ENCODE results near the gene NEO1. TPM values are rescaled to one million over a fixed set of nuclear protein-coding genes. Genes with fewer than 3 reads are reported as not detected.

NEO1 gene
- total and polyA plus RNA-seq, 9 of the 15 experiments (the other 6 are each of a cell fraction or from before 2014, with no cell fraction given) = 0.08 to 1.7 (median 0.48) TPM

GRCh38 chr15:73065114-73065513 is 12.9 kb downstream of the NEO1 start:
- DNase-seq (ENCODE audit: extremely low read depth in 1 of 4, low spot score in 3 of 4) (no peak), ATAC-seq (no peak), FAIRE-seq (no peak)
- in situ Hi-C loops (cut with MboI) = no loop called here
- CTCF ChIA-PET (ENCODE audit: low intra/inter-chr PET ratio) = no interaction called here
- H3K79me2 ChIP-seq (ENCODE audit: control insufficient read depth, insufficient read depth, low read length) = no peaks in the 10 kb centered on the region
- POLR2A ChIA-PET = no interaction called here
- intact Hi-C loops (cut with micrococcal nuclease) = no loop called here
- H3K27me3 ChIP-seq (ENCODE audit: control insufficient read depth in 2 of 2, insufficient read depth in 2 of 2, low read length in 2 of 2) = peaks cover 0 to 2% of the 10 kb centered on the region in 2 experiments; a peak in 2 of 5 replicates
- no peak overlapping the region for H3K4me2 ChIP-seq (ENCODE audit: insufficient read depth, low read length)
- no peaks in the 10 kb centered on the region for H4K20me1 ChIP-seq (replicated peaks; ENCODE audit: control insufficient read depth, insufficient read depth, low read length)
- H2AFZ ChIP-seq (ENCODE audit: low read depth, low read length) = no peak overlapping the region
- 0% methylated on average over 2 of the region's 2 CpGs for WGBS (ENCODE audit: insufficient coverage, low coverage, missing lambda C conversion rate)
- BruUV-seq (replicated peaks) = no TSS peak
- H3K9me1 ChIP-seq (ENCODE audit: control insufficient read depth, insufficient read depth, low read length) = no peaks in the 10 kb centered on the region
- no peaks in the 10 kb centered on the region for H3K36me3 ChIP-seq (ENCODE audit: control insufficient read depth, insufficient read depth, low read length)
- no peak overlapping the region for H3K27ac ChIP-seq (ENCODE audit: extremely low read depth, low read depth, low read length)
- no peak overlapping the region for H3K9ac ChIP-seq (ENCODE audit: insufficient read depth in 1 of 2, low read depth in 2 of 2, low read length in 2 of 2)
- no peaks in the 10 kb centered on the region for H3K4me1 ChIP-seq (replicated peaks in 1 of 2; ENCODE audit: control insufficient read depth in 2 of 2, insufficient read depth in 2 of 2, low read length in 2 of 2)
- no peaks in the 10 kb centered on the region for H3K9me3 ChIP-seq (replicated peaks; ENCODE audit: control insufficient read depth, insufficient read depth, low read depth, low read length)
- H3K4me3 ChIP-seq = no peak overlapping the region
- TF ChIP-seq SREBF2 (CRISPR knock-in tag; IDR thresholded peaks at IDR 0.05) (no peak), HCFC1 (IDR thresholded peaks at IDR 0.05; ENCODE audit: low read depth, low read length) (no peak), ETS1 (conservative IDR thresholded peaks at IDR 0.05; ENCODE audit: control insufficient read depth, low read depth, low read length) (no peak), ELF1 (tag; IDR thresholded peaks at IDR 0.05) (no peak), E2F5 (CRISPR knock-in tag; IDR thresholded peaks at IDR 0.05) (no peak), NFIC (IDR thresholded peaks at IDR 0.05) (no peak), ERF (CRISPR knock-in tag; IDR thresholded peaks at IDR 0.05) (no peak), ARID4B (CRISPR knock-in tag; IDR thresholded peaks at IDR 0.05) (no peak), PRDM10 (IDR thresholded peaks at IDR 0.05; ENCODE audit: partially characterized antibody) (no peak), FIP1L1 (IDR thresholded peaks at IDR 0.05; ENCODE audit: low read depth, low read length, poor library complexity, severe bottlenecking) (no peak), CBX8 (IDR thresholded peaks at IDR 0.05; ENCODE audit: borderline replicate concordance, extremely low read depth, low read depth, low read length, poor library complexity, severe bottlenecking) (no peak), ZNF445 (CRISPR knock-in tag; IDR thresholded peaks at IDR 0.05; ENCODE audit: low read depth) (no peak)
